AG10803 (cell line): ENCODE results near the gene CROT.

ENCODE experiments used
- DNase-seq: peaks from one replicate; pipeline ENCODE4 v3.0.0; 2010; ENCODE audit warnings: low read depth
- H3K4me3 ChIP-seq: 2 replicates; pipeline ENCODE4 v1.5.1; 2011; ENCODE audit warnings: mild to moderate bottlenecking, low read length, control low read depth
- TF ChIP-seq, protein P1 (sequence below): conservative IDR thresholded peaks from 2 replicates; pipeline ENCODE4 v1.5.1; 2011; ENCODE audit warnings: mild to moderate bottlenecking, low read length, control low read depth, inconsistent platforms

CROT gene

DNA sequence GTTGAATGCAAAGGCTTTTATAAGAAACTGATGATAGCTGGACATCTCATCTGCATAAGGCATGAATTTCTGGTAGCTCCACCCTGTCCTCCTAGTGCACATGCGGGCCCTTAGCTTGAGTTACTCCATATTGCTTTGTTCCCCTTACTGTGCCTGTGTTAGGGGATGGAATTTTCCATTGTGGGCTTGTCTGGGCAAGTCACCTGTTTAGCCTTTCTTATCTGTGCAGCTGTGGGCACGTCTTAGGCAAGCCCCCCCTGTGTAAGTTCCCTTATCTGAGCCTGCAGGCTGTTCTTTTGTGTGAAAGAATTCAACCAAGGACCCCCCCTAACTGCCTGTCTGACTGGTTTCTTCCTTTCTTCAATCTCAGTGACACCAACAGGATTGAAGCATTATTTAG, 14.5 kb upstream of the CROT start:
- TF ChIP-seq, protein P1, sequence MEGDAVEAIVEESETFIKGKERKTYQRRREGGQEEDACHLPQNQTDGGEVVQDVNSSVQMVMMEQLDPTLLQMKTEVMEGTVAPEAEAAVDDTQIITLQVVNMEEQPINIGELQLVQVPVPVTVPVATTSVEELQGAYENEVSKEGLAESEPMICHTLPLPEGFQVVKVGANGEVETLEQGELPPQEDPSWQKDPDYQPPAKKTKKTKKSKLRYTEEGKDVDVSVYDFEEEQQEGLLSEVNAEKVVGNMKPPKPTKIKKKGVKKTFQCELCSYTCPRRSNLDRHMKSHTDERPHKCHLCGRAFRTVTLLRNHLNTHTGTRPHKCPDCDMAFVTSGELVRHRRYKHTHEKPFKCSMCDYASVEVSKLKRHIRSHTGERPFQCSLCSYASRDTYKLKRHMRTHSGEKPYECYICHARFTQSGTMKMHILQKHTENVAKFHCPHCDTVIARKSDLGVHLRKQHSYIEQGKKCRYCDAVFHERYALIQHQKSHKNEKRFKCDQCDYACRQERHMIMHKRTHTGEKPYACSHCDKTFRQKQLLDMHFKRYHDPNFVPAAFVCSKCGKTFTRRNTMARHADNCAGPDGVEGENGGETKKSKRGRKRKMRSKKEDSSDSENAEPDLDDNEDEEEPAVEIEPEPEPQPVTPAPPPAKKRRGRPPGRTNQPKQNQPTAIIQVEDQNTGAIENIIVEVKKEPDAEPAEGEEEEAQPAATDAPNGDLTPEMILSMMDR: no peak
- no peak for DNase-seq
- no peak overlapping the region for H3K4me3 ChIP-seq

GRCh38 chr7:87331687-87332252, 13.7 kb upstream of the CROT start:
- no peak for DNase-seq
- TF ChIP-seq, protein P1: no peak
- H3K4me3 ChIP-seq: no peak overlapping the region

- DNase-seq: no peak
- H3K4me3 ChIP-seq: no peak overlapping the region
- TF ChIP-seq, protein P1: no peak
Observed at GRCh38 chr7:87332321-87332720, 13.1 kb upstream of the CROT start.

- TF ChIP-seq, protein P1: no peak
- H3K4me3 ChIP-seq: no peak overlapping the region
- no peak for DNase-seq
Observed at GRCh38 chr7:87336136-87336535, 9.3 kb upstream of the CROT start.

DNA sequence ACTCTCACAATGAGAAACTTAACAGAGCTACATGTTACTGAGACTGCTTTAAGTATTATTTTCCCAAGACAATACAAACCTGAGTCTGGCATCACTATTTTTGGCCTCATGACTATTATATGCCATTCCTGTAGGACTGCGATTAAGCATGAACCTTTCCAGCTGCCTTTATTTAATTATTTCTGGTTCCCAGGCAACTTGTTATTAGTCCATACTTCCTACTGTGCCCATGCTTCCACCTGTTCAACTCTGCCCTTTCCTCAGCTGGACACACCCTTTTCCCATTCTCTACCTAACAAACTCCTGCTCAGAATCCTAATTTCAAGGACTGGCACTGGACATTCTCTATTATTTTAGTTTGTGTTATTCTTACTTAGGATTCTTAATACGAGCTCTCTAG, 8.1 kb upstream of the CROT start:
- no peak overlapping the region for H3K4me3 ChIP-seq
- DNase-seq: no peak
- TF ChIP-seq, protein P1: no peak

GRCh38 chr7:87339373-87339897, 6.0 kb upstream of the CROT start:
- DNase-seq: peak; percentile 13
- TF ChIP-seq, protein P1: no peak
- no peak overlapping the region for H3K4me3 ChIP-seq

DNA sequence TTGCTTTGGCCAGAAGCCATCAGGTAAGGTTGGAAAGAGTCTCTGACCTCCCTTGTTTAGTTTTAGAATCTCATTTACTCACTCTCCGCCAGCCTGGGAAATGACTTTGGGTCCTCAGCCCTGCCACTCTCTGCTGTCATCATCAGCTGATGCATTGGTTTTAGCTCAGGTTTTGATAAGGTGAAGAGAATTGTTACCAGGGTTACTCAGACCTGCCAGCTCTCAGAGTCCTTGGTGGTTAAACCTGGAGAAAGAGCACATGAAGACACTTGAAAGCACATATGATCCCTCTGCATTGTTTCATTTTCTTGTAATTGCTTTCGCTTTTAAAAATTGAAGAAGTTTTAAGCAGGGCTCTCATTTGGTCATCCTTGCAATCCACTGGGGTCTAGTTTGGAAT, 4.0 kb upstream of the CROT start:
- TF ChIP-seq, protein P1: no peak
- no peak overlapping the region for H3K4me3 ChIP-seq
- DNase-seq: no peak
